K562 (cell line): ENCODE data around the gene RTF1. TPM values are rescaled to one million over a fixed set of nuclear protein-coding genes. Genes with fewer than 3 reads are reported as not detected.
A peak's percentile ranks its signal among the peaks of the same experiment; 100 is the strongest.

Experiments
- ATAC-seq: fragments of 200-7000 bp; cut with Tn5 transposase; 3 replicates; pipeline ENCODE4 v1.9.1; 2020; ENCODE audit warnings: moderate library complexity
- BruUV-seq: library from RNA; stranded (reverse); fragments of 400-500 nt; replicated peaks from 2 replicates; lab custom pipeline; 2021; lab: Mats Ljungman, UMichigan
- CTCF ChIA-PET: fragments of 300-600 bp; formaldehyde crosslinking; extraction: SDS; loops from one replicate; lab custom pipeline; 2021; ENCODE audit warnings: low intra/inter-chr PET ratio; lab: Yijun Ruan, JAX
- POLR2A ChIA-PET: fragments of 300-600, 350-650 bp; sonication (Branson Sonifier 250); formaldehyde crosslinking; extraction: SDS; loops from one replicate; lab custom pipeline; 2021; ENCODE audit warnings: antibody characterized with exemption, inconsistent platforms; lab: Yijun Ruan, JAX
- DNase-seq, 4 experiments: peaks; one replicate each; pipeline versions ENCODE4 v3.0.0 to v3.0.0-alpha.2; 2011 to 2018; ENCODE audit warnings: low spot score in 3 of 4, mixed read lengths in 3 of 4; ENCODE audit errors: extremely low read depth in 1 of 4
- FAIRE-seq: peaks from 2 replicates; lab custom pipeline; 2011; peaks lifted over from hg19 to GRCh38; lab: Jason Lieb, UNC
- H2AFZ ChIP-seq: 2 replicates; pipeline ENCODE4 v1.6.0; 2011; ENCODE audit warnings: low read depth, low read length, control low read depth, inconsistent platforms
- H3K27ac ChIP-seq: fragments of 200-600 bp; 3 replicates; pipeline ENCODE4 v1.8.0; 2011; ENCODE audit warnings: low read depth, mild to moderate bottlenecking, control low read depth, inconsistent platforms, low read length, moderate library complexity, mixed read lengths; ENCODE audit errors: extremely low read depth
- H3K27me3 ChIP-seq, 2 experiments: fragments of 300-600 bp in 1 of 2; 2 replicates in 1 of 2; 3 replicates in 1 of 2; pipeline versions ENCODE4 v1.6.0 to v1.8.0; 2011; ENCODE audit warnings: inconsistent platforms in 2 of 2, low read length in 2 of 2, mild to moderate bottlenecking in 1 of 2, mixed read lengths in 1 of 2, moderate library complexity in 1 of 2; ENCODE audit not compliant: control insufficient read depth in 2 of 2, insufficient read depth in 2 of 2
- H3K36me3 ChIP-seq: fragments of 300-600 bp; 3 replicates; pipeline ENCODE4 v1.8.0; 2011; ENCODE audit warnings: mild to moderate bottlenecking, low read length, inconsistent platforms; ENCODE audit not compliant: control insufficient read depth, insufficient read depth
- H3K4me1 ChIP-seq, 2 experiments: fragments of 200-600 bp in 1 of 2; replicated peaks in 1 of 2; 2 replicates in 1 of 2; 3 replicates in 1 of 2; pipeline versions ENCODE4 v1.5.1 to v1.8.0; 2011; ENCODE audit warnings: inconsistent platforms in 2 of 2, low read length in 2 of 2, mild to moderate bottlenecking in 1 of 2, mixed read lengths in 1 of 2, moderate library complexity in 1 of 2; ENCODE audit not compliant: control insufficient read depth in 2 of 2, insufficient read depth in 2 of 2
- H3K4me2 ChIP-seq: 2 replicates; pipeline ENCODE4 v1.6.1; 2011; ENCODE audit warnings: low read length, control low read depth, inconsistent platforms, mixed read lengths; ENCODE audit not compliant: insufficient read depth
- H3K4me3 ChIP-seq: fragments of 200-600 bp; sonication (generic), shearing (Covaris generic); 2 replicates; pipeline ENCODE4 v1.5.1; 2016; ENCODE audit warnings: control low read depth, inconsistent platforms
- H3K79me2 ChIP-seq: fragments of 200-600 bp; 3 replicates; pipeline ENCODE4 v1.8.0; 2011; ENCODE audit warnings: low read length, inconsistent platforms; ENCODE audit not compliant: control insufficient read depth, insufficient read depth
- H3K9ac ChIP-seq, 2 experiments: 2 replicates each; pipeline versions ENCODE4 v1.6.0 to v1.6.1; 2011; ENCODE audit warnings: low read depth in 2 of 2, low read length in 2 of 2, control low read depth in 1 of 2, inconsistent platforms in 1 of 2, mild to moderate bottlenecking in 1 of 2, mixed read lengths in 1 of 2; ENCODE audit not compliant: insufficient read depth in 1 of 2
- H3K9me1 ChIP-seq: one replicate; pipeline ENCODE4 v1.6.0; 2011; ENCODE audit warnings: inconsistent platforms, mild to moderate bottlenecking, low read length, moderate library complexity; ENCODE audit not compliant: control insufficient read depth, insufficient read depth
- H3K9me3 ChIP-seq: replicated peaks from 2 replicates; pipeline ENCODE4 v1.5.1; 2011; ENCODE audit warnings: low read depth, low read length, inconsistent platforms; ENCODE audit not compliant: control insufficient read depth, insufficient read depth
- H4K20me1 ChIP-seq: replicated peaks from 2 replicates; pipeline ENCODE4 v1.6.1; 2011; ENCODE audit warnings: low read length, inconsistent platforms, mixed read lengths; ENCODE audit not compliant: control insufficient read depth, insufficient read depth
- ZNF224 ChIP-seq: sonication (generic); formaldehyde crosslinking; IDR thresholded peaks from 2 replicates; pipeline ENCODE4 v1.8.0; 2022; ENCODE audit warnings: mild to moderate bottlenecking, missing genetic modification reagents
- ZNF41 ChIP-seq: fragments of 250-450 bp; sonication (Bioruptor Pico); conservative IDR thresholded peaks from 2 replicates; pipeline ENCODE4 v1.4.0; 2020; ENCODE audit warnings: mild to moderate bottlenecking
- in situ Hi-C: fragments of 300-500 bp; cut with MboI; formaldehyde crosslinking; loops from 4 replicates; pipeline ENCODE4 v1.15.0; 2018; ENCODE audit warnings: inconsistent platforms, mixed read lengths
- intact Hi-C: fragments of 100-400 bp; cut with micrococcal nuclease; formaldehyde crosslinking; loops from 2 replicates; pipeline ENCODE4 v1.14.2; 2022
- polyA plus RNA-seq, 8 experiments: library from polyadenylated mRNA; depleted of rRNA in 4 of 8; stranded (reverse) in 5 of 8; unstranded in 3 of 8; fragments of >200 nt; fragmentation: Nextera tagmentation in 2 of 8; fragmentation: Illumina TruSeq in 1 of 8; extraction: Ambion mirVana in 2 of 8; extraction: Trizol in 1 of 8; gene quantifications; 2 replicates each; pipeline versions ENCODE4 v1.2.1 to v1.2.3, GENCODE V29; 2011 to 2014; ENCODE audit warnings: inconsistent platforms in 1 of 8, missing spikeins in 1 of 8
- total RNA-seq, 7 experiments: library from RNA; depleted of rRNA in 6 of 7; stranded (reverse); fragments of >200 nt in 6 of 7; fragmentation: Illumina TruSeq in 2 of 7; extraction: Trizol in 2 of 7; gene quantifications; 2 replicates each; pipeline versions ENCODE4 v1.2.1 to v1.2.3, GENCODE V29; 2011 to 2021; ENCODE audit warnings: low replicate concordance in 1 of 7
- TF ChIP-seq, protein P1 (sequence below), 2 experiments: fragments of 450-650 bp in 1 of 2; sonication (generic) in 1 of 2; formaldehyde crosslinking in 1 of 2; IDR thresholded peaks in 1 of 2; conservative IDR thresholded peaks in 1 of 2; 2 replicates each; pipeline versions ENCODE4 v1.6.1 to v1.8.1; 2016 to 2023; ENCODE audit warnings: mild to moderate bottlenecking in 2 of 2, moderate library complexity in 2 of 2, inconsistent platforms in 1 of 2, missing genetic modification reagents in 1 of 2

The RTF1 gene
- total and polyA plus RNA-seq, 9 of the 15 experiments (the other 6 are each of a cell fraction or from before 2014, with no cell fraction given): 7.6 to 69.5 (median 31.5) TPM

DNA sequence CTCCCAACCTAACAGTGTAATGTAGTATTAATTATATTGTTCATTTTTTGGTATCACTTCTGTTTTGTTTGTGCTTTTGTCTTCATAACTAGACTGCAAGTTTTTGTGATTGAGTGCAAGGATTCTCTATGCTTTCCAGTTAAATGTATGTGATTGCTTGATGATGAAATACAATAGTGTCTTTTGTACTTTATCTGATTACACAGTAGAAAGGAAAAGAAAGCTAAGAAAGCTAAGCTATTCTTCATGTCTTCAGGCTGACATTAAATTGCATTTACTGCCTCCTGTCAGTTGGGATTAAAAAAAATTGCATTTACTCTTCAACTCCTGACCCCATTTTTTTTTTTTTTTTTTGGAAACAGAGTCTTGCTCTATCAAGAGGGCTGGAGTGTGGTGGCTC, 28.5 kb downstream of the RTF1 start:
- BruUV-seq: no TSS peak
- Histone ChIP-seq H3K4me1 (no peaks in the 10 kb centered on the region), H3K4me3 (no peak overlapping the region), H3K9ac (no peak overlapping the region), H3K79me2 (no peaks in the 10 kb centered on the region; the same call in 2 of the 3 replicates), H3K27me3 (no peaks in the 10 kb centered on the region), H4K20me1 (no peaks in the 10 kb centered on the region), H3K27ac (no peak overlapping the region), H3K9me1 (no peaks in the 10 kb centered on the region), H2AFZ (no peak overlapping the region), H3K36me3 (peaks cover 41% of the 10 kb centered on the region; the same call in 2 of the 3 replicates), H3K4me2 (no peak overlapping the region), H3K9me3 (no peaks in the 10 kb centered on the region)
- POLR2A ChIA-PET: interaction anchor here (0.8 kb wide), 1 partner anchor 119 kb away, joined by 5 read pairs; no protein-coding TSS in a partner anchor
- ATAC-seq: no peak
- CTCF ChIA-PET: no interaction called here
- no peak for DNase-seq
- in situ Hi-C loops: no loop called here
- TF ChIP-seq, protein P1, sequence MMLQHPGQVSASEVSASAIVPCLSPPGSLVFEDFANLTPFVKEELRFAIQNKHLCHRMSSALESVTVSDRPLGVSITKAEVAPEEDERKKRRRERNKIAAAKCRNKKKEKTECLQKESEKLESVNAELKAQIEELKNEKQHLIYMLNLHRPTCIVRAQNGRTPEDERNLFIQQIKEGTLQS (IDR thresholded peaks at IDR 0.05): peak; percentile 66
- TF ChIP-seq, protein P1 (CRISPR knock-in tag; conservative IDR thresholded peaks at IDR 0.05): no peak
- TF ChIP-seq ZNF224 (CRISPR knock-in tag) (no peak), ZNF41 (no peak)
- no peak for FAIRE-seq
- intact Hi-C loops: no loop called here
